DND-41 (cell line): ENCODE measurements around the gene MACO1.
"Not testable (repeated sequence)": the region's sequence is repeated elsewhere in the genome, so short reads cannot be mapped to it uniquely, and the experiment has no call there.

ENCODE experiments used
- ATAC-seq: fragments of 200-7000 bp; cut with Tn5 transposase; 3 replicates; pipeline ENCODE4 v1.9.1; 2021; ENCODE audit warnings: low read depth; ENCODE audit not compliant: insufficient read depth
- DNase-seq: peaks from one replicate; pipeline ENCODE4 v3.0.0-alpha.2; 2020
- H2AFZ ChIP-seq: 2 replicates; pipeline ENCODE4 v1.6.0; 2012; ENCODE audit warnings: low read depth, low read length
- H3K27ac ChIP-seq: 2 replicates; pipeline ENCODE4 v1.5.1; 2012; ENCODE audit warnings: low read length, inconsistent platforms
- H3K27me3 ChIP-seq: fragments of 200-600 bp; sonication (generic); 2 replicates; pipeline ENCODE4 v1.6.0; 2012; ENCODE audit warnings: low read length, mild to moderate bottlenecking, inconsistent platforms; ENCODE audit not compliant: insufficient read depth, poor library complexity
- H3K36me3 ChIP-seq: 2 replicates; pipeline ENCODE4 v1.5.1; 2012; ENCODE audit warnings: low read length, inconsistent platforms; ENCODE audit not compliant: insufficient read depth
- H3K4me1 ChIP-seq: 2 replicates; pipeline ENCODE4 v1.5.1; 2012; ENCODE audit warnings: mild to moderate bottlenecking, low read length; ENCODE audit not compliant: insufficient read depth
- H3K4me2 ChIP-seq: 2 replicates; pipeline ENCODE4 v1.6.0; 2012; ENCODE audit warnings: mild to moderate bottlenecking, moderate library complexity, low read length, inconsistent platforms; ENCODE audit not compliant: insufficient read depth
- H3K4me3 ChIP-seq, 2 experiments: fragments of 200-600 bp in 1 of 2; shearing (Covaris generic) in 1 of 2; 2 replicates each; pipeline ENCODE4 v1.5.1; 2012 to 2016; ENCODE audit warnings: inconsistent platforms in 2 of 2, low read length in 2 of 2, mild to moderate bottlenecking in 2 of 2, low read depth in 1 of 2, moderate library complexity in 1 of 2
- H3K79me2 ChIP-seq: 2 replicates; pipeline ENCODE4 v1.6.0; 2012; ENCODE audit warnings: low read length, inconsistent platforms; ENCODE audit not compliant: insufficient read depth
- H3K9ac ChIP-seq: 2 replicates; pipeline ENCODE4 v1.6.0; 2012; ENCODE audit warnings: low read depth, mild to moderate bottlenecking, inconsistent platforms, low read length, moderate library complexity
- H3K9me3 ChIP-seq: 2 replicates; pipeline ENCODE4 v1.5.1; 2012; ENCODE audit warnings: low read length, moderate library complexity, mild to moderate bottlenecking, inconsistent platforms; ENCODE audit not compliant: insufficient read depth, severe bottlenecking
- H4K20me1 ChIP-seq: 2 replicates; pipeline ENCODE4 v1.6.0; 2012; ENCODE audit warnings: low read length; ENCODE audit not compliant: insufficient read depth
- EZH2 ChIP-seq: IDR thresholded peaks from 3 replicates; pipeline ENCODE4 v1.6.1; 2012; ENCODE audit warnings: borderline replicate concordance, low read depth, mild to moderate bottlenecking, moderate library complexity, low read length, inconsistent platforms; ENCODE audit not compliant: severe bottlenecking
- TF ChIP-seq, protein P1 (sequence below): IDR thresholded peaks from 2 replicates; pipeline ENCODE4 v1.5.1; 2012; ENCODE audit warnings: borderline replicate concordance, low read length, moderate library complexity, mild to moderate bottlenecking; ENCODE audit not compliant: poor library complexity, severe bottlenecking; ENCODE audit errors: extremely low read depth

The MACO1 gene

DNA sequence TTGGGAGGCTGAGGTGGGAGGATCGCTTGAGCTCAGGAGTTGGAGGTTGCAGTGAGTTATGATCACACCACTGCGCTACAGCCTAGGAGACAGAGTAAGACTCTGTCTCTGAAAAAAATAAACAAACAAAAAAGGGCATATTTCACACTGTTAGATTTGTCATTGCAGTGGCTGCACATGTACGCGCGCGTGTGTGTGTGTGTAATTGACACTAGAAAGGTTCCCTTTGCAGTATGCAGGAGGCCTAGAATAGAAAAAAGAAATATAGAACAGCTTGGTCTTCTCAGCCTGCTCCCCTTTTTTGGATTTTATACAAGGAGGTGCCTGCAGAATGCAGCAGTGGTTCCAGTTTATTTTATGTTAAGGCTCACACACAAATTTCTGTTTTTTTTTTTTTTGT lies 8.6 kb downstream of the MACO1 start:
- Histone ChIP-seq H2AFZ (no peak overlapping the region), H3K4me1 (peaks cover 16% of the 10 kb centered on the region; the same call in 1 of the 2 replicates), H3K9ac (no peak overlapping the region), H3K27me3 (no peaks in the 10 kb centered on the region), H3K27ac (no peak overlapping the region), H3K4me2 (no peak overlapping the region), H3K79me2 (peaks cover 97% of the 10 kb centered on the region), H3K36me3 (peaks cover 8% of the 10 kb centered on the region), H3K9me3 (no peaks in the 10 kb centered on the region), H3K4me3 (no peak overlapping the region), H4K20me1 (peaks cover 81% of the 10 kb centered on the region)
- TF ChIP-seq, protein P1, sequence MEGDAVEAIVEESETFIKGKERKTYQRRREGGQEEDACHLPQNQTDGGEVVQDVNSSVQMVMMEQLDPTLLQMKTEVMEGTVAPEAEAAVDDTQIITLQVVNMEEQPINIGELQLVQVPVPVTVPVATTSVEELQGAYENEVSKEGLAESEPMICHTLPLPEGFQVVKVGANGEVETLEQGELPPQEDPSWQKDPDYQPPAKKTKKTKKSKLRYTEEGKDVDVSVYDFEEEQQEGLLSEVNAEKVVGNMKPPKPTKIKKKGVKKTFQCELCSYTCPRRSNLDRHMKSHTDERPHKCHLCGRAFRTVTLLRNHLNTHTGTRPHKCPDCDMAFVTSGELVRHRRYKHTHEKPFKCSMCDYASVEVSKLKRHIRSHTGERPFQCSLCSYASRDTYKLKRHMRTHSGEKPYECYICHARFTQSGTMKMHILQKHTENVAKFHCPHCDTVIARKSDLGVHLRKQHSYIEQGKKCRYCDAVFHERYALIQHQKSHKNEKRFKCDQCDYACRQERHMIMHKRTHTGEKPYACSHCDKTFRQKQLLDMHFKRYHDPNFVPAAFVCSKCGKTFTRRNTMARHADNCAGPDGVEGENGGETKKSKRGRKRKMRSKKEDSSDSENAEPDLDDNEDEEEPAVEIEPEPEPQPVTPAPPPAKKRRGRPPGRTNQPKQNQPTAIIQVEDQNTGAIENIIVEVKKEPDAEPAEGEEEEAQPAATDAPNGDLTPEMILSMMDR, result no peak
- no peak for TF ChIP-seq EZH2
- DNase-seq (no peak), ATAC-seq (no peak)

GRCh38 chr1:25442178-25442577 lies 11.5 kb downstream of the MACO1 start:
- Histone ChIP-seq H4K20me1 (peaks cover 71% of the 10 kb centered on the region), H3K27ac (no peak overlapping the region), H2AFZ (no peak overlapping the region), H3K36me3 (peaks cover 18% of the 10 kb centered on the region), H3K4me2 (no peak overlapping the region), H3K79me2 (peaks cover 97% of the 10 kb centered on the region), H3K4me1 (no peaks in the 10 kb centered on the region), H3K9me3 (no peaks in the 10 kb centered on the region), H3K27me3 (no peaks in the 10 kb centered on the region), H3K9ac (no peak overlapping the region), H3K4me3 (no peak overlapping the region)
- DNase-seq, result no peak
- TF ChIP-seq EZH2, result no peak
- TF ChIP-seq, protein P1, result no peak
- ATAC-seq, result no peak

DNA sequence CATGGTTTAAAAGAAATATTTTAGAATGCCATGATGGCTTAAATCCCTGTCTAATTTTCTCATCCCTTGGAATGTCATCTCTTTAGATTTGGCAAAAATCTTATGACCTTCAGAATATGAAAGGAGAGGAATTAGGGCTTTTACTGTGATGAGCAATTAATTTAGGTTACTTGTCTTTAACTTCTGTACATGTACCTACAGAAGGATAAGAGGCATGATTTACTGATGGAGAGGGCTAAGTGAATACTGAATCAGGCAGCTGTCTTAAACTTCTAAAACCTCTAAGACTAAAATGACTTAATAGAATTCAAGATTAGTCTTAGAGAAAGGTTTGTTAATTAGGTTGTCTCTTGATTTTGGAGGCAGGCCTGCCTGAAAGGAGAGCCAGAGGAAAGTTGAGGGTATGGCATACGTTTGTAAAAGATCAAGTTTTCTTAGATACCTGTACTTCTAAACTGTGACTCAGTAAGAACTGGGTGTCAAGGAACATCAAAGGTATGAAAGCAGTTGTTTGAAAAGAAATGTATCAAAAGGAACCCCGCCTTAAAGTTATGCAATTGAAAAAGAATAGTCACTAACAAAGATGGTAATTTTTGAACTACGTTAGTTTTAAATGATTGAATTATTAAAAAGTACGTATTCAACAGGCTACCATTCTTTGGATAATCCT lies 12.5 kb downstream of the MACO1 start:
- peaks cover 65% of the 10 kb centered on the region for H4K20me1 ChIP-seq
- ATAC-seq (no peak), DNase-seq (no peak)
- H3K27ac ChIP-seq, result no peak overlapping the region
- H3K4me3 ChIP-seq, result no peak overlapping the region
- no peak overlapping the region for H3K4me2 ChIP-seq
- no peaks in the 10 kb centered on the region for H3K27me3 ChIP-seq
- no peak for TF ChIP-seq EZH2
- TF ChIP-seq, protein P1, result no peak
- H3K79me2 ChIP-seq, result peaks cover 97% of the 10 kb centered on the region
- no peaks in the 10 kb centered on the region for H3K9me3 ChIP-seq
- no peak overlapping the region for H3K9ac ChIP-seq
- H3K36me3 ChIP-seq, result peaks cover 21% of the 10 kb centered on the region
- no peak overlapping the region for H2AFZ ChIP-seq
- no peaks in the 10 kb centered on the region for H3K4me1 ChIP-seq

GRCh38 chr1:25444604-25445003 lies 13.9 kb downstream of the MACO1 start:
- DNase-seq, ATAC-seq: not testable (repeated sequence)

More at GRCh38 chr1:25444604-25445003, 13.9 kb downstream of the MACO1 start:
- H3K4me1 ChIP-seq, H3K27me3 ChIP-seq, H3K4me3 ChIP-seq, H3K9ac ChIP-seq, H2AFZ ChIP-seq, H3K9me3 ChIP-seq, H3K27ac ChIP-seq, H3K4me2 ChIP-seq: not testable (repeated sequence)
- H4K20me1 ChIP-seq, result peaks cover 56% of the 10 kb centered on the region
- H3K79me2 ChIP-seq, result peaks cover 92% of the 10 kb centered on the region
- H3K36me3 ChIP-seq, result peaks cover 34% of the 10 kb centered on the region
